Type B pancreatic cell (in vitro differentiated cells): ENCODE data around the gene RCE1. TPM values are rescaled to one million over a fixed set of nuclear protein-coding genes. Genes with fewer than 3 reads are reported as not detected.

Experiments
- DNase-seq: peaks from one replicate; pipeline ENCODE4 v3.0.0; 2021; ENCODE audit warnings: mixed read lengths; ENCODE audit not compliant: unreplicated experiment; ENCODE audit errors: extremely low spot score
- H3K27ac Mint-ChIP-seq: 2 replicates; pipeline ENCODE4 v1.8.0; 2021; ENCODE audit warnings: mild to moderate bottlenecking, mixed read lengths
- H3K27me3 Mint-ChIP-seq: 2 replicates; pipeline ENCODE4 v1.8.0; 2021; ENCODE audit warnings: mixed read lengths
- H3K36me3 Mint-ChIP-seq: 2 replicates; pipeline ENCODE4 v1.8.0; 2021; ENCODE audit warnings: mixed read lengths
- H3K4me1 Mint-ChIP-seq: one replicate; pipeline ENCODE4 v1.8.0; 2021; ENCODE audit warnings: mixed read lengths; ENCODE audit not compliant: unreplicated experiment
- H3K4me3 Mint-ChIP-seq: 2 replicates; pipeline ENCODE4 v1.8.0; 2021; ENCODE audit warnings: mild to moderate bottlenecking, mixed read lengths
- H3K9me3 Mint-ChIP-seq: 2 replicates; pipeline ENCODE4 v1.8.0; 2021; ENCODE audit warnings: mixed read lengths
- total RNA-seq: library from RNA; stranded (reverse); gene quantifications from 2 replicates; pipeline ENCODE4 v1.2.1, GENCODE V29; 2021; ENCODE audit warnings: low replicate concordance
- TF ChIP-seq, protein P1 (sequence below): fragments of 200-600 bp; sonication (generic); conservative IDR thresholded peaks from 2 replicates; pipeline ENCODE4 v1.5.0; 2021; ENCODE audit warnings: antibody characterized with exemption, mild to moderate bottlenecking

The RCE1 gene
- total RNA-seq, 1 donor from 2014 or later, result 25.0 TPM

DNA sequence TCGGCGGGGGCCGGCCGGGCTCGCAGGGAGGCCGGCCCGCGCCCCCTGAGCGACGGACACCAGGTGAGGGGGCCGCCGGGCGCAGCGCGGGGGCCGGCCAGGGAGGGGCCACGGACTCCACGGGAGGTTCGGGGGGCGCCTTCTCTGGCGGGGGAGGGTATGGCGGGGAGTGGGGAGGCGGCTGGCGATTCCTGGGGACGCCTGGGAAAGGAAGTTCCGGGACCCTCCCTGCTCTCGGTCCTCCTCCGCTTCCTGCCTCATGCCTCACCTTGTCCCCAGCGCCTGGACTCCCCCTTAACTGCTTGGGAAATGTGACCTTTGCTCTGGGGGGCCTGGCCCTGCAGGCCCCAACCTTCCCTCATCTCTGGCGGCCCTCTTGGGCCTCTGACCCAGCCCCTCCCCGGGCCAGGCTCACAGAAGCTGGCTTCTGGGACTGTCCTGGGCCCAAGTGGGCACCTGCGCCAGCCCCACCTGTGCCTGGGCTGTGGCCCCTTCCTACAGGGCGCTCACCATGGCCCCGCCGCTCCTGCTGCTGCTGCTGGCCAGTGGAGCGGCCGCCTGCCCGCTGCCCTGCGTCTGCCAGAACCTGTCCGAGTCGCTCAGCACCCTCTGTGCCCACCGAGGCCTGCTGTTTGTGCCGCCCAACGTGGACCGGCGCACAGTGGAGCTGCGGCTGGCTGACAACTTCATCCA is 14.1 kb downstream of the RCE1 start:
- peaks cover 6% of the 10 kb centered on the region for H3K4me1 Mint-ChIP-seq
- peak overlapping the region; percentile 80 for H3K4me3 Mint-ChIP-seq
- no peaks in the 10 kb centered on the region for H3K36me3 Mint-ChIP-seq
- no peaks in the 10 kb centered on the region for H3K9me3 Mint-ChIP-seq
- TF ChIP-seq, protein P1, sequence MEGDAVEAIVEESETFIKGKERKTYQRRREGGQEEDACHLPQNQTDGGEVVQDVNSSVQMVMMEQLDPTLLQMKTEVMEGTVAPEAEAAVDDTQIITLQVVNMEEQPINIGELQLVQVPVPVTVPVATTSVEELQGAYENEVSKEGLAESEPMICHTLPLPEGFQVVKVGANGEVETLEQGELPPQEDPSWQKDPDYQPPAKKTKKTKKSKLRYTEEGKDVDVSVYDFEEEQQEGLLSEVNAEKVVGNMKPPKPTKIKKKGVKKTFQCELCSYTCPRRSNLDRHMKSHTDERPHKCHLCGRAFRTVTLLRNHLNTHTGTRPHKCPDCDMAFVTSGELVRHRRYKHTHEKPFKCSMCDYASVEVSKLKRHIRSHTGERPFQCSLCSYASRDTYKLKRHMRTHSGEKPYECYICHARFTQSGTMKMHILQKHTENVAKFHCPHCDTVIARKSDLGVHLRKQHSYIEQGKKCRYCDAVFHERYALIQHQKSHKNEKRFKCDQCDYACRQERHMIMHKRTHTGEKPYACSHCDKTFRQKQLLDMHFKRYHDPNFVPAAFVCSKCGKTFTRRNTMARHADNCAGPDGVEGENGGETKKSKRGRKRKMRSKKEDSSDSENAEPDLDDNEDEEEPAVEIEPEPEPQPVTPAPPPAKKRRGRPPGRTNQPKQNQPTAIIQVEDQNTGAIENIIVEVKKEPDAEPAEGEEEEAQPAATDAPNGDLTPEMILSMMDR, result no peak
- H3K27ac Mint-ChIP-seq, result no peak overlapping the region
- H3K27me3 Mint-ChIP-seq, result no peaks in the 10 kb centered on the region
- DNase-seq, result no peak

DNA sequence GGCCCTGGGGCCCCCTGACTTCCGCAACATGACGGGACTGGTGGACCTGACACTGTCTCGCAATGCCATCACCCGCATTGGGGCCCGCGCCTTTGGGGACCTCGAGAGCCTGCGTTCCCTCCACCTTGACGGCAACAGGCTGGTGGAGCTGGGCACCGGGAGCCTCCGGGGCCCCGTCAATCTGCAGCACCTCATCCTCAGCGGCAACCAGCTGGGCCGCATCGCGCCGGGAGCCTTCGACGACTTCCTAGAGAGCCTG is 14.6 kb downstream of the RCE1 start:
- Mint-ChIP-seq H3K27me3 (no peaks in the 10 kb centered on the region), H3K4me3 (peak overlapping the region; percentile 45), H3K36me3 (no peaks in the 10 kb centered on the region), H3K4me1 (peaks cover 6% of the 10 kb centered on the region), H3K27ac (no peak overlapping the region), H3K9me3 (no peaks in the 10 kb centered on the region)
- TF ChIP-seq, protein P1, result no peak
- DNase-seq, result no peak

DNA sequence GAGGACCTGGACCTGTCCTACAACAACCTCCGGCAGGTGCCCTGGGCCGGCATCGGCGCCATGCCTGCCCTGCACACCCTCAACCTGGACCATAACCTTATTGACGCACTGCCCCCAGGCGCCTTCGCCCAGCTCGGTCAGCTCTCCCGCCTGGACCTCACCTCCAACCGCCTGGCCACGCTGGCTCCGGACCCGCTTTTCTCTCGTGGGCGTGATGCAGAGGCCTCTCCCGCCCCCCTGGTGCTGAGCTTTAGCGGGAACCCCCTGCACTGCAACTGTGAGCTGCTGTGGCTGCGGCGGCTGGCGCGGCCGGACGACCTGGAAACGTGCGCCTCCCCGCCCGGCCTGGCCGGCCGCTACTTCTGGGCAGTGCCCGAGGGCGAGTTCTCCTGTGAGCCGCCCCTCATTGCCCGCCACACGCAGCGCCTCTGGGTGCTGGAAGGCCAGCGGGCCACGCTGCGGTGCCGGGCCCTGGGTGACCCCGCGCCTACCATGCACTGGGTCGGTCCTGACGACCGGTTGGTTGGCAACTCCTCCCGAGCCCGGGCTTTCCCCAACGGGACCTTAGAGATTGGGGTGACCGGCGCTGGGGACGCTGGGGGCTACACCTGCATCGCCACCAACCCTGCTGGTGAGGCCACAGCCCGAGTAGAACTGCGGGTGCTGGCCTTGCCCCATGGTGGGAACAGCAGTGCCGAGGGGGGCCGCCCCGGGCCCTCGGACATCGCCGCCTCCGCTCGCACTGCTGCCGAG is 15.1 kb downstream of the RCE1 start:
- Mint-ChIP-seq H3K9me3 (no peaks in the 10 kb centered on the region), H3K4me3 (peak overlapping the region; percentile 45), H3K4me1 (peaks cover 6% of the 10 kb centered on the region), H3K27ac (no peak overlapping the region), H3K27me3 (no peaks in the 10 kb centered on the region), H3K36me3 (no peaks in the 10 kb centered on the region)
- DNase-seq, result no peak
- TF ChIP-seq, protein P1, result no peak

DNA sequence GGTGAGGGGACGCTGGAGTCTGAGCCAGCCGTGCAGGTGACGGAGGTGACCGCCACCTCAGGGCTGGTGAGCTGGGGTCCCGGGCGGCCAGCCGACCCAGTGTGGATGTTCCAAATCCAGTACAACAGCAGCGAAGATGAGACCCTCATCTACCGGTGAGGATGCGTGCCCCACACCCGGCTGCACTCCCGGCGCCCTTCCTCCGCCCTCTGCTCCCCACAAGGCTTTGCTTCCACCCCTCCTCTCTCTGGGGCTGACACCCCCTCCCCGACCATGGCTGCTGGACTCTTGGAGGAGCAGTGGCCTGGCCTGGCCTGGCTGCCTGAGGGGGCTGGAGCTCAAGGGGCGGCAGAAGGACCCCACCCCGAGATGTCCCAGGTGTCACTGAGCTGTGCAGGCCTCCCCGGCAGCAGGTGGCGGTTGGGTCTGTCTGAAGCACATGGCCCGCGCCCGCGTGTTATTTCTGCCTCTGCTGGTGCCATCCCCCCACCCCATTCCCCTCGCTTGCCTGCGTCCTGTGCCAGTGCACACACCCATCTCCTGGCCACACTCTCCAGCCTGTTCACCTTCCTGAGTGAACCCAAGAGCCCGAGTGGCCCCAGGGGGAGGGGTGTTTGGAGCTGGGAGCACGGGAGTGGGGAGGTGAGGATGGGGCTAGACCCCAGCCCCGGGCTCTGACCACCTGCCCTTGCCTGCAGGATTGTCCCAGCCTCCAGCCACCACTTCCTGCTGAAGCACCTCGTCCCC is 15.9 kb downstream of the RCE1 start:
- Mint-ChIP-seq H3K4me1 (peaks cover 6% of the 10 kb centered on the region), H3K27me3 (no peaks in the 10 kb centered on the region), H3K9me3 (no peaks in the 10 kb centered on the region), H3K27ac (no peak overlapping the region), H3K36me3 (no peaks in the 10 kb centered on the region), H3K4me3 (no peak overlapping the region)
- no peak for DNase-seq
- TF ChIP-seq, protein P1, result no peak

DNA sequence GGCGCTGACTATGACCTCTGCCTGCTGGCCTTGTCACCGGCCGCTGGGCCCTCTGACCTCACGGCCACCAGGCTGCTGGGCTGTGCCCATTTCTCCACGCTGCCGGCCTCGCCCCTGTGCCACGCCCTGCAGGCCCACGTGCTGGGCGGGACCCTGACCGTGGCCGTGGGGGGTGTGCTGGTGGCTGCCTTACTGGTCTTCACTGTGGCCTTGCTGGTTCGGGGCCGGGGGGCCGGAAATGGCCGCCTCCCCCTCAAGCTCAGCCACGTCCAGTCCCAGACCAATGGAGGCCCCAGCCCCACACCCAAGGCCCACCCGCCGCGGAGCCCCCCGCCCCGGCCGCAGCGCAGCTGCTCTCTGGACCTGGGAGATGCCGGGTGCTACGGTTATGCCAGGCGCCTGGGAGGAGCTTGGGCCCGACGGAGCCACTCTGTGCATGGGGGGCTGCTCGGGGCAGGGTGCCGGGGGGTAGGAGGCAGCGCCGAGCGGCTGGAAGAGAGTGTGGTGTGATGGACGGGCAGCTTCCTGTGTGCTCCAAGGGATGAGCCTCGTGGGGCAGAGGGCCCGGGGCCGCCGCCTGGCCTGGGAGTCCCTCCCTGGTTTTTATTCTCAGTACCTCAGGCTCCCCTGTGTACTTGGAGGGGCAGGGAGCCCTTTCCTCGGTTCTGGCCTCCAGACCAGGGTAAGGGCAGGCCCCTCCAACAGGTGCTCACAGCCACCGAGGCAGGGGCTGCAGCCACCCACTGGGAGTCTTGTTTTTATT is 16.6 kb downstream of the RCE1 start:
- DNase-seq, result no peak
- no peak overlapping the region for H3K4me3 Mint-ChIP-seq
- H3K27me3 Mint-ChIP-seq, result no peaks in the 10 kb centered on the region
- peaks cover 6% of the 10 kb centered on the region for H3K4me1 Mint-ChIP-seq
- TF ChIP-seq, protein P1, result no peak
- no peaks in the 10 kb centered on the region for H3K9me3 Mint-ChIP-seq
- H3K27ac Mint-ChIP-seq, result no peak overlapping the region
- no peaks in the 10 kb centered on the region for H3K36me3 Mint-ChIP-seq
